Amniotic stem cell (primary cell): ENCODE results near the gene COL4A2.

ENCODE experiments used
- DNase-seq: peaks from one replicate; lab custom pipeline; 2025; lab: John Stamatoyannopoulos, UW

COL4A2 gene

DNA sequence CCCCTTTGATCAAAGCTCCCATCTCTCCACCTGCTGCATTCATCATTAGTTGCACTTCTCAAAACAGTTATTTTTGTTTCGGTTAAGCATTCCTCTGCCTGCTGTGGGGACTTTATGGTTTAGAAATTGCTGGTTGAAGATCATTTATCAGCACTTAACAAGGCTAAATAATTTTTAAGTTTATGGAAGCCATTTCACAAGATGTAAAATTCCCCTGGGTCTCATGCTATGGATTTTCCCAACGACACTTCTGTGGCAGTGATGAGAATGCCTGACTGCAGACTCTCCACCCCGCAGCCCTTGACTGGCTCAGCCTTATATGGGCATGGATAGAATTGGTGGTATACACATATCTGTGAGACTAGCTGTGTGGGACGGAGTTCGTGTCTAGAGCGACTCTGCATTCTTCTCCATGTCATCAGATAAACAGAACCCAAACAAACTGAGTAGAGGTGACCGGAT is 52.8 kb downstream of the COL4A2 start:
- DNase-seq = peak; percentile 56

DNA sequence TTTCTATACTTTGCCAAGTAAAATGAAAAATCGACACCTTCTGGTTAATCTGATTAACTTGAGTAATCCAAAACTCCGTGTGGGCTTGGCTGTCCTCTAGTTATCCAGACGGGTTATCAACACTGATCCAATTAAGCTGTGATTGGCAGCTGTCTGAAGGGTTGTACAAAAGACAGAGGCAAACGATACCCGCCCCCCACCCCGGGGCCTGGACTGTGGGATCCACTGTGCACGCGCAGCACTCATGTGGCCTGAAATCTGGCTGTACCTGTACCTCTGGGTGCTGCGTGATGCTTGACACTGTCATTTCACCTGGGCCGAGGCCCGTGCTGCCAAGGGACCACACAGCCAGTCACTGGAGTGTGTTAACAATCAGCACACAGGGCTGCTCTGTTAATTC is 53.5 kb downstream of the COL4A2 start:
- DNase-seq = no peak

DNA sequence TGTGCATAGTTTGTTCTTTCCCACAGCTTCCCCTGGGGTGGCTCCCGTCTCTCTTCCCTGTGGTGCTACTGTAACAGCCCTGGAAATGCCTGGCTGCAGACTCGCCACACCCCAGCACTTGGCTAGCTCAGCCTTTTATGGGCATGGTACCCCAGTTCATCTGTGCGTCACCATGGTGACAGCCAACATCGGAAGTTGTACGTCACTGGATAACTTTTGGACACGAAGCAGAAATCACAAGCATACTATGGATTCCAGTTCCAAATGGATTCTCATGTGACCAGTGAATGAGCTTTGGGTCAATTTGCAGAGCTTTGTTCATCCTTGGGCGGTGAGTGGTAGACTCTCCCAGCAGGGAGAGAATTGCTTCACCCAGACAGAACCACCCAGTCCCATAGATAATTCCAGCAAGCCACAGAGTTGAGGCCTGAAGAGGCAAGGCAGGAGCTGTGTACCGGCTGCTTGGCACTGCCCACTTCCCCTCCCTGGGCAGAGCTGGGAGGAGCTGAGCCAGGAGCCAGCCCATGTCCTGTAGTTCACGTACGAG is 54.4 kb downstream of the COL4A2 start:
- no peak for DNase-seq

GRCh38 chr13:110363010-110363409 is 55.9 kb downstream of the COL4A2 start:
- no peak for DNase-seq

DNA sequence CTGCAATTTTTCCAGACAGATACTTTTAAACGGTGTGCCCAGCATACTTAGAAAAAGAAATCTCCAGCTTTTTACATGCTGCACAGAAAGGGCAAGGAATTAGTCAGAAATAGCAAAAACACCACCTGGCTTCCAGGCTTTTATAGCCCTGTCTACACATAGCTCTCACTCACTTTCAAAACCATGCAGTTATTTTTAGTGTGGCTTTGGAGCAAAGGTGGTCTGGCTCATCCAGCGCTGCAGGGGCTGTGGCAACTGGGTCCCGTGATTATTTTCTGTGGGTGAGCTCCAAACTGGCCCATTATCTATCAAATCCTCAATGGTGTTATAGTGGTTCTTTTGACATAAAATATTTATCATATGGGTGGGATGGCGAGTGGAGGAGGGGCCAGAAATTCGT is 57.0 kb downstream of the COL4A2 start:
- DNase-seq = no peak

DNA sequence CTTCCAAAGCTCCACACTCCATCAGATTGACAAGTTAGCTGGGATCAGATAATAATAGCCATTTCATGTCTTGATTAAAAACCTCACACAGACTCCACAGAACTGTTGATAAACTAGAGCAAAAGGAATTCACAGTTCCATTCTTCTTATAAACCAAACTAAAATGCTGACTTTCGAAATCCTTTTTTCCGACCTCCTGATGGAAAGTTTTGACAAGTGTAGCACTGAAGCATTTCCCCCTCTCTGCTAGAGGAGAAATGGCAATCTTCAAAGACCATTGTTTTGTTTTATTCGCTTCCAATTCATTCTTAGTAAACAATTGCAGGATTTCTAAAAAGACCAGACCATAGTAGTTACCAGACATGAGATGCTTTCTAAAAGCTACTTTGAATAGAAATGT is 58.8 kb downstream of the COL4A2 start:
- no peak for DNase-seq

DNA sequence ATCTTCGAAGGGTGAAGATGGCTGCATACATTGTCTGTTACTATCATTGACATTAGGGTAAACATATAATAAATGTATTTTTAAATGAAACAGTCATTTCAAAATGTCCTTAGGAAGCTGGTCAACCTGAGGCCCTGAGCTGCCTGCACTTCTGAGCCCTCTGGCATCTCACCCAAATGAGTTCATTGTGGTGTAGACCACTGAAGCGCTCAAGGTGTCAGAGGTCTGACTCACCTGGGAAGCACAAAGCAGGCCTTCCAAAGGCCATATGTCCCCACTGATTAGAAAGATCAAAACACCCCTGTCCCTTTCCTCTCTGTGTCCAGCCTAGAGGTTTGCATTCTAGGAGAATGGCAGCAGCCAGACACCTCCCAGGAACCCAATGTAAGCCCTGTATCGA is 59.6 kb downstream of the COL4A2 start:
- no peak for DNase-seq

GRCh38 chr13:110367620-110368019 is 60.5 kb downstream of the COL4A2 start:
- no peak for DNase-seq

- DNase-seq = no peak
Observed at GRCh38 chr13:110368408-110368807, 61.3 kb downstream of the COL4A2 start.

DNA sequence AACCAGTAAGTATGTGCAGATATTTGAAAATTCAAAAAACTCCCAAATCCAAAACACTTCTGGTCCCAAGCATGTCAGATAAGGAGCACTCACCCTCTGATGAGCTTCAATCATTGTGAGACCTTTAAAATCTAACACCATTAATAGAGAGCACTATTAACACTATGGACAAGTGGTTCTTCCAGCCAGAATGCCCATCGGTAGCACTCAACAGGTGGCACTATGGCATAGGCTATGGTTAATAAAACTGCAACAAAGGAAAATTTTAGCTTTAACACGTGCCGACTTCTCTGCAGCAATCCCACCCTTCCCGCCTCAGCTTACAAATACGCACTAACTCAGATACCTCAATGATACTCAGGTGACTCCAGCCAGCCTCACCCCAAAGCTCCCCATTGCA is 62.3 kb downstream of the COL4A2 start:
- DNase-seq = no peak

DNA sequence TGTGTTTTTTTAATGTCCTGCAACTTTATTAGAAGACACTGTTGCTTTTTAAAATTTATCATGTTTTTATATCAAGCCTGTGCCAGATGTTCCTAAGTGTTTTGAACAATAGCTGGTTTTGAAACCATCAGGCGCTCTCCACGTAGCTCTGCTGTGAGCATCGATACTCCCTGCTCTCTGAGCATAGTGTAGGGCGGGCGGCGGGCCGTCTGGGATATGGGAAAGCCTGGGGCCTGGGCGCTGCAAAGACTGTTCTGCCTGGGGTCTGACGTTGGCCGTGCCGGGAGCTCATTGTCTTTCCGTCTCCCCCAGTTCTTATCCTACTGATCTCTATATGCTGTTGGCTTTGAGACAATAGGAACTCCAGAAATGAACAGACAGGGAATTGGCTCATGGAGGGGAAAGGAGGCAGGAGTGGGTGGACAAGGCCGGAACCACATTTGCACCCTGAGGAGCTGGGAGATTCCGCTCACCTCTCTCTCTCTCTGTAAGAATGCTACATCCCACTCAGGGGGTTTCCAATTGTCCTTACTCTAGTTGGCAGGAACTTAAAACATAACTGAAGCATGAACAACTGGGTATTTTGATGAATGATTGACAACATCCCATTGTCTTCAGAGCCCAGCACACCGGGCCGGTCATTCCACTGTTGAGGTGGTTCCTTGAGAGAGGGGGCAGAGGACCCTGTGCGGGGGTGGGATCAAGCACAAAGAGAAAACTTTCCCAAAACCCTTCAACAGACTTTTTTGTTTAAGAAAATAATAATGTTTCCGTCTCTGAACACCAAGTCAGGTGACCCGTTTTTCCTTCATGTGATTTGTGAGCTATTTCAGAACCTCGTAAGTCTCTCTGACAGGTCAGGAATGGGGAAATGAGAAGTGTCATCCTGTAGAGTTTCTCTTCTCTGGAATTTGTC is 64.7 kb downstream of the COL4A2 start:
- DNase-seq = no peak

DNA sequence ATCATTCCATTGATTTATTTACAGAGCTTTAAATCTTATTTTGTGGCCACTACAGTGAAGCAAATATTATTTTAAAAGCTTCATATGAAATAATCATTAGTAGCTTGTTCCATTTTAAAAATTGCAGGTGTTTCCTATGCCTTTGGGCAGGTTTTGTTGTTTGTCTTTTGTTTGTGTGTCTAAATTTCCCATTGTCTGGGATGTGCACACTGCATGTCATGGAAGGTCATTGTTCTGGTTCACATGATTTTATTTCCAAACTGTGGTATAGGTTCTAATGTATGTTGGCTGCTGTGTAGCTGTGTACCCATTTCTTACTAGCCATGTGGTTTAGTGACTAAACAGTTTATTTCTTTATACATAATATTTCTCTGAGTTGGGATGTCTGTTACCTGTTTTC is 65.6 kb downstream of the COL4A2 start:
- no peak for DNase-seq

DNA sequence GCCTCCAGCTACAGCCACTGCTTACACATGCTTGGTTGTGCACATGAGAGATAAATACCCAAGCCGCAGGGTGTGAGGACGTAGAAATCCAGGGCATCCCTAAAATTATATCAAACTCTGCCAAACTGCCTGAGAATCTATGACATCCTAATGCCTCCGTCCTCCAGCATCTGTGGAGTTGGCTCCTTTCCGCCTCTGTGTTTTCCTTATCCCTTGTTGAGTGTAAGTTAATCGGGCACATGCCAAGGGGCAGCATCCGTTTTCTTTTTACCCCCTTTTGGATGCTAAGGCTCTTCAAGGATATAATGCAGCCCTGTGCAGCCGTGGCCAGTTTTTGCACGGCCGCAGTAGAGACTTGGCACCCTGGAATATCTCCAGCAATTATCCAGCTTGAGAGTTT is 66.5 kb downstream of the COL4A2 start:
- DNase-seq = no peak

- DNase-seq = no peak
Observed at GRCh38 chr13:110374431-110375370, 67.6 kb downstream of the COL4A2 start.

DNA sequence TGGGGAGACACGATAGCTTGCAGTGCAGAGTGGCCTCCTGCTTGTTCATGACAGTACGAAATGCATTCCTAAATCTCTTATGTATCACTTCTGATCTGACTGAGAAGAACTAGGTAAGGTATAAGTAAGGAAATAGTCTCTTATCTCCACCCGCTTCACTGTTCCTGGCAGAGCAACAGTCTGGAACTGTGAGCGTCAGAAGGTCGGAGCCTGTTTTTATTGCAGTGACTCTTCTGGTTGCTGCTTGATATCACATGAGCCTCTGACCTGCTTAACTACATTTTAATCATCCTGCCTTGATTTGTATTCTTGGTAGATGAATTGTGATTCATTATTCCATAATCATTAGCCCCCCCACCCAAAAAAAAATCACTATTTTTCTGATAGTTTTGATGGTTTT is 69.0 kb downstream of the COL4A2 start:
- DNase-seq = no peak

- no peak for DNase-seq
Observed at GRCh38 chr13:110377178-110377825, 70.2 kb downstream of the COL4A2 start.

DNA sequence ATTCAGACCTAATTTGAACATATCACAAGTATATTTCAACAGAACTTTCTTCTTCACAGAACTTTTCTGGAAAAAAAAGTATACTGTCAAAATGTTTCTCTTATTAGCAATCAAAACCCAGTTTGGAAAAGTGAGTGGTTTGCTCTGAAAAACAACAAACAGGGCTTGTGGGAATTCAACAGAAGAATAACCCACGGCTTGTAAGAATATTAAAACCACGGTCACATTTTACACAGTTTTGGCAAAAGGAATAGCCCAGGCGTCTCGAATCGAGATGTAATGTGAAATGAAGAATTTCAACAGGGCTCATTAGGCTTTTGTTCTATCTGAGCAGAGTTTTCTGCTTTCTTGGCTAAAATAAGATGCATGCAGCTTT is 70.7 kb downstream of the COL4A2 start:
- no peak for DNase-seq

DNA sequence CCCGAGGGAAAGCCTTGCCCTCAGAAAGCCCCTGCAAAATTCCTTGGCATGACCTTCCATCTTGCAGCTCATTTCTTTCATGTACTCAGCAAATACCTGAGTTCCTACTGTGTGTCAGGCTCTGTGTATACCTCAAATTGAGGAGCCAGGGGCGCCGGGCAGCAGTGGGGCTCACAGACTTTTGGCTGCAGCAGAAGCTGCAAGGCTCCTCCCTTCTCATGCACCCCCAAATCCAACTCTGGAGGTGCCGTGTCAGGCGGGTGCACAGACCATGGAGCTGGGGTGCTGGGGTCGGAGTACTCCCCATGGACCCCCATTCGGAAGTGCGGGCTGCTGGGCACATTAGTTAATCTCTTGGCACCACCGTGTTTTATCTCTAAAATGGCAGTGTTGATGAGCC is 72.3 kb downstream of the COL4A2 start:
- DNase-seq = no peak

- DNase-seq = no peak
Observed at GRCh38 chr13:110379905-110380341, 72.8 kb downstream of the COL4A2 start.

DNA sequence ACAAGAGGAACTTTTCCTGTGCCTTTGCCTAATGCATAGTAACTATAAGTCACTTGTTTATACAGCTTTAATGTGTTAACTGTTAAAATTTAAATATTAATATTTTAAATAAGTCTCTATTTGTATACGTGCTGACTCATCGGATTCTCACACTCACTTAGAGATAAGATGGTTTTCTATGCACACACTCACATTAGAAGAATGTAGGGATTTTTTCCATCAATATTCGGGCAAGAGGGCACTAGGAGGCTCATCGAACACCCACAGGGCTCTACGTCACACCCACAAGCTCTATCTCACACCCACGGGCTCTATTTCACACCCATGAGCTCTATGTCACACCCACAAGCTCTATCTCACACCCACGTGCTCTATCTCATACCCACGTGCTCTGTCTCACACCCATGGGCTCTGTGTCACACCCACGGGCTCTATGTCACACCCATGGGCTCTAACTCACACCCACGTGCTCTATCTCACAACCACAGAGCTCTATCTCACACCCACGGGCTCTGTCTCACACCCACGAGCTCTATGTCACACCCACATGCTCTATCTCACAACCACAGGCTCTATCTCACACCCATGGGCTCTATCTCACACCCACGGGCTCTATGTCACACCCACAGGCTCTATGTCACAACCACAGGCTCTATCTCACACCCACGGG is 73.4 kb downstream of the COL4A2 start:
- DNase-seq = peak; percentile 36

GRCh38 chr13:110381029-110381360 is 73.9 kb downstream of the COL4A2 start:
- no peak for DNase-seq

DNA sequence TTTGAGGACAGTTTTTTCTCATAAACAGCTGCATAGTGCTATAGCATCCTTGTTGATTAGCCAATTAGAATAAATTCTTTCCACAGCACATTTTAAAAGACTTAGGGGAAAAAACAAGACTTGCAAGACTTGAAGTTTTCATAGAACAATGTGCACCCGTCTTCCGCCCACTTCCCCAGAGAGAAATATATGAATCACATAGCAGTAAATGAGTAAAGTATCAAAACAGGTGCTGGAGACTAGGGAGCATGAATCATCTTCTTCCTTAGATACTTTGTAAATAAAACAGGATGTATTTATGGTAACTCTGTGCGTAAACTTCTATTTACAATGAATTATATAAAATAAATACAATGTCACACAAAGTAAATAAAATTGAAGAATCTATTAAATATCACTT is 75.1 kb downstream of the COL4A2 start:
- peak; percentile 21 for DNase-seq
